ES-I3 (cell line): ENCODE measurements around the gene GNPNAT1.

Source experiments
- H3K36me3 ChIP-seq: 2 replicates; pipeline ENCODE4 v1.6.1; 2013; ENCODE audit warnings: mild to moderate bottlenecking, low read length, control low read depth, moderate library complexity; ENCODE audit not compliant: insufficient read depth
- H3K4me1 ChIP-seq: 2 replicates; pipeline ENCODE4 v1.6.1; 2013; ENCODE audit warnings: mild to moderate bottlenecking, control low read depth, low read length; ENCODE audit not compliant: insufficient read depth
- H3K9ac ChIP-seq: 2 replicates; pipeline ENCODE4 v1.6.1; 2013; ENCODE audit warnings: low read depth, mild to moderate bottlenecking, low read length, moderate library complexity
- H3K9me3 ChIP-seq: 2 replicates; pipeline ENCODE4 v1.6.1; 2013; ENCODE audit warnings: mild to moderate bottlenecking, low read length, moderate library complexity; ENCODE audit not compliant: control insufficient read depth, insufficient read depth

Gene GNPNAT1

GRCh38 chr14:52802597-52802996, 11.2 kb upstream of the GNPNAT1 start:
- Histone ChIP-seq H3K9ac (no peak overlapping the region), H3K36me3 (no peaks in the 10 kb centered on the region), H3K9me3 (no peaks in the 10 kb centered on the region), H3K4me1 (no peaks in the 10 kb centered on the region)

DNA sequence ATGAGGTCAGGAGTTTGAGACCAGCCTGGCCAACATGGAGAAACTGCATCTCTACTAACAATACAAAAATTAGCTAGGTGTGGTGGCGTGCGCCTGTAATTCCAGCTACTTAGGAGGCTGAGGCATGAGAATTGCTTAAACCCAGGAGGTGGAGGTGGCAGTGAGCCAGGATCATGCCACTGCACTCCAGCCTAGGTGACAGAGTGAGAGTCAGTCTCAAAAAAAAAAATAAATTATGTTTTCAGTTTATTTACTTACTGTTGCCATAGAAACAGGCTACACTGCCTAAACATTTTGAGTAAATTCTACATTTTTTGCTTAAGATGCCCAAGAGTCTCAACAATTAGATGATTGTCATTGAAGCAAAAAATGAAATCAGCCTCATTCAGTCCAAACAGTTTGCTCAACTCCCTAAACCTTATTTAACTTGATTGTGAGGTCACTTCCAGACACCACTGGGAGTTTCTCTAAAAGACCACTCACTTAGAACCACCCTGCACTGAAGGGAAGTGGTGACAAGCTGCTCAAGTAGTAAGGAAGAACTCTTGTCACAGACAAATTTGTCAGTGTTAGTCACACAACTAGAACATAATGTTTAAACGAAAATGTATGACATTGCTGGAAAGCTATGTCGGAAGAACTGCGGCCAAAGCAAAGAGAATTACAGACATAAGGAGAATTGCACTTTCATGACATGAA, 9.8 kb upstream of the GNPNAT1 start:
- H3K36me3 ChIP-seq: no peaks in the 10 kb centered on the region
- no peaks in the 10 kb centered on the region for H3K9me3 ChIP-seq
- H3K9ac ChIP-seq: no peak overlapping the region
- H3K4me1 ChIP-seq: no peaks in the 10 kb centered on the region

DNA sequence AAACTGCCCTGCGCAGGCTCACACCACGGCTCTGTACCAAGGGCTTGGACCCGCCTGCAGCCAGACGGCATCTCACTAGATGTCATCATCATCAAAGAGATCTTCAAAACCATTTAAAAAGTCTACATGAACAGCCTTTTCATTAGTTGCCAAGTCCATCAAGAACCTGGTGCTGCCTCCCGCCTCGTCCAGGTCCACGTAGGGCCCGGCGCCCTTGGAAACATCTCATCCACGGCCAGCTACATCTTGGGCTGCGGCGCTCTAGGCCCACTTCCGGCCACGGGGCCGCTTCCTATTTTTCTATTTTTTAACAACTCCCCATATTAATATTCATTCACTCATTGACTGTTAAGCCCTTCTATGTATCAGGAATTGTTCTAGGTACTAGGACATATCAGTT, 7.4 kb upstream of the GNPNAT1 start:
- Histone ChIP-seq H3K9me3 (no peaks in the 10 kb centered on the region), H3K9ac (no peak overlapping the region), H3K4me1 (no peaks in the 10 kb centered on the region), H3K36me3 (no peaks in the 10 kb centered on the region)

GRCh38 chr14:52797653-52798052, 6.2 kb upstream of the GNPNAT1 start:
- H3K36me3 ChIP-seq: no peaks in the 10 kb centered on the region
- H3K4me1 ChIP-seq: no peaks in the 10 kb centered on the region
- H3K9ac ChIP-seq: no peak overlapping the region
- no peaks in the 10 kb centered on the region for H3K9me3 ChIP-seq

- no peaks in the 10 kb centered on the region for H3K36me3 ChIP-seq
- no peaks in the 10 kb centered on the region for H3K9me3 ChIP-seq
- H3K4me1 ChIP-seq: no peaks in the 10 kb centered on the region
- H3K9ac ChIP-seq: no peak overlapping the region
Measured at GRCh38 chr14:52793061-52793460, 1.7 kb upstream of the GNPNAT1 start.

DNA sequence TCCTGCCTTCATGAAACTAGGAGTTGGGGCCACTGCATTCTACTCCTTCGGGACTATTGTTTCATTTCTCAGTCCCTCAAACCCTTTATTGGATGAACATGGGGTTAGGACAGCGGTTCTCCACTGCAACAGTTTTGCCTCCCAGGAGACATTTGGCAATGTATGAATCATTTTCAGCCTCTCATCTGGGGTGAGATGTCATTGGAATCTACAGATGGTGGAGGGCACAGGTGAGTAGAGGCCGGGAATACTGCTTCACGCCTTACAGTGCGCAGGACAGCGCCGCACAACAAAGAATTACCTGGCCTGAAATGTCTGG, 649 bp upstream of the GNPNAT1 start:
- H3K36me3 ChIP-seq: no peaks in the 10 kb centered on the region
- H3K9ac ChIP-seq: peak overlapping the region; percentile 76
- no peaks in the 10 kb centered on the region for H3K4me1 ChIP-seq
- no peaks in the 10 kb centered on the region for H3K9me3 ChIP-seq

DNA sequence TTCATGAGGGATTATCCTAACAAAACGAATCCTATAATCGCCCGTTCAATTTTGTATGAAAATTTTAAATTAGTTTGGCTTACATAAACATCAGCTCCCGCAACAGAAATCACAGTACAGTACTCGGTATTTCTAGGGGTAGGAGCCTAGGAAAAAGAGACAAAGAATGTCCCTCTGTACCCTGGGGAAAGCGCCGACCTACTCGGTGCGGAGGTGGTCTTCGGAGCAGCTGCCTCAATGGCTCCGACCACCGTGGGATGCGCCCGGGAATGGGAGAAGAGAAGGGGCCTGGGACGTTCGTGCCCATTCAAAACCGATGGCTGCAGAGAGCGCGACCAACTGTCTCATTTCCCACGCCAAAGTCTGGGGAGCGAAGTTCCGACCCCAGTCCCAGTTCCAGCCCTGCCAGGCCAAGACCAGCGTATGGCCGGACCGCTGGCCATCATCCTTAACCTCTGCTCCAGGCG, 618 bp downstream of the GNPNAT1 start:
- H3K9ac ChIP-seq: peak overlapping the region; percentile 63
- no peaks in the 10 kb centered on the region for H3K36me3 ChIP-seq
- H3K4me1 ChIP-seq: no peaks in the 10 kb centered on the region
- H3K9me3 ChIP-seq: no peaks in the 10 kb centered on the region

DNA sequence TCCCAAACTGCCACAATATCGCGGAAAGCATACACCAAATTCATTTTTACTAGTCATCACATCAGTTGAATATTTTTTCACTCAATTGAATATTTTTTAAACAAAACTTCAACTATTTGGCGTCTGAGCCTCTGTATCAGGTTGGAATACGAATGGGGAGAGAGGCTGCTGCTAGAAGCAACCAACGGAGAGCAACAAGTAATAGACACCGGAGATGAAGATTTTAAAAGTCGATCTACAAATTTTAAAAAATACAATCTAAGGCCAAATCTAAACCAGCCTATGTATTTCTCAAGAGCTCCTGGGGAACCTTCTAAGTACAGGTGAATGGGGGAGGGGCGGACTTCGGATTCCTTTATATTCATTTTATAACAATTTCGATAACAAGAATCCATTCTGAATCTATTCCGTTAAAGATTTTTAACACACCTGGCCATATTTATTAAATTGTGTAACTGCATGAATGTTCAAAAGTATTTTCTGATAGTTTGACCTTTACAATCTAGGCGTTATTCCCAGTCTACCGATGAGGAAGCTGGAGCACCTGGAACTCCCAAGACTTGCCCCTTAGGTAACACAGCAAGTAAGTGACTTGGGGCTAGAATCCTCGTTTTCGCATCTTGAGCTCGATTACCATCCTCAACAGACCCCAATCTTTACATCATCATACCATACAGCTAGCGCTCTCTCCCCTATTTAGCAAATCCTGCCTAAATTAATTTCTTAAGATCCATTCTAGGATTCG, 1.2 kb downstream of the GNPNAT1 start:
- no peaks in the 10 kb centered on the region for H3K9me3 ChIP-seq
- H3K4me1 ChIP-seq: no peaks in the 10 kb centered on the region
- no peaks in the 10 kb centered on the region for H3K36me3 ChIP-seq
- H3K9ac ChIP-seq: peak overlapping the region; percentile 63

- H3K36me3 ChIP-seq: no peaks in the 10 kb centered on the region
- no peaks in the 10 kb centered on the region for H3K4me1 ChIP-seq
- no peaks in the 10 kb centered on the region for H3K9me3 ChIP-seq
- H3K9ac ChIP-seq: no peak overlapping the region
Measured at GRCh38 chr14:52789118-52789517, 2.3 kb downstream of the GNPNAT1 start.

DNA sequence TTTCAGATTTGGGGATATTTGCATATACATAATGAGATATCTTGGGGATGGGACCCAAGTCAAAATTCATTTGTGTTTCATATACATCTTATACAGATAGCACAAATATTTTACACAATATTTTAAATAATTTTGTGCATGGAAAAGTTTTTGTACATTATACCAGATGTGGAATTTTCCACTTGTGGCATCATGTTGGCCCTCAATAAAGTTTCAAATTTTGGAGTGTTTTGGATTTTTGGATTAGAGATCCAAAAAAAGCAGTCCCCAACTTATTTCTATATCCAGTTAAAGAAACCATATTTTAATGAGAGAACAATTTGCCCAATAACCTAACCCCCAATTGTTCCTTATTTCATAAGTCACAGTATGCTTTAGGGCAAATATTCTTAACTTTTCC, 4.5 kb downstream of the GNPNAT1 start:
- H3K9me3 ChIP-seq: no peaks in the 10 kb centered on the region
- no peak overlapping the region for H3K9ac ChIP-seq
- no peaks in the 10 kb centered on the region for H3K4me1 ChIP-seq
- H3K36me3 ChIP-seq: no peaks in the 10 kb centered on the region

DNA sequence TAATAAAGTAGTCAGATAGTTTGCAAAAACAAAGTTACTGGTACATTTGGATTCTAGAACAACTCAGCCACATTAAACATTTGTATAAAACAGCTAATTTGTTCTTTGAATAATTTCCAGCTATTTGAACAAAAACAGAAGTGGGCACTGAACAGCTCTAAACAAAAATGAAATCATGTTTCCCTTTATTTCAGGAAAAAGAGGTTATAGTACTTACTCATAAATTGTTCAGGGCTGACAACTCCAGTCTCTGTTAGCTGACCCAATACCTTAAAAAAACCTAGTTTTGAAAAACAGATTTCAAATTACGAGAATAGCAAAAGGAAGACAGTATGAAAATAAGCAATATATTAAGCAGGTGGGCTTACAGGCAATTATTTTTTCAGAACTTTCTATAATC, 8.2 kb downstream of the GNPNAT1 start:
- H3K36me3 ChIP-seq: no peaks in the 10 kb centered on the region; the same call in 1 of the 2 replicates

GRCh38 chr14:52781629-52782028, 9.8 kb downstream of the GNPNAT1 start:
- Histone ChIP-seq H3K9ac (no peak overlapping the region), H3K9me3 (no peaks in the 10 kb centered on the region), H3K36me3 (no peaks in the 10 kb centered on the region; the same call in 1 of the 2 replicates), H3K4me1 (no peaks in the 10 kb centered on the region)

More for the DNA sequence above, 8.2 kb downstream of the GNPNAT1 start:
- Histone ChIP-seq H3K9me3 (no peaks in the 10 kb centered on the region), H3K4me1 (no peaks in the 10 kb centered on the region), H3K9ac (no peak overlapping the region)

DNA sequence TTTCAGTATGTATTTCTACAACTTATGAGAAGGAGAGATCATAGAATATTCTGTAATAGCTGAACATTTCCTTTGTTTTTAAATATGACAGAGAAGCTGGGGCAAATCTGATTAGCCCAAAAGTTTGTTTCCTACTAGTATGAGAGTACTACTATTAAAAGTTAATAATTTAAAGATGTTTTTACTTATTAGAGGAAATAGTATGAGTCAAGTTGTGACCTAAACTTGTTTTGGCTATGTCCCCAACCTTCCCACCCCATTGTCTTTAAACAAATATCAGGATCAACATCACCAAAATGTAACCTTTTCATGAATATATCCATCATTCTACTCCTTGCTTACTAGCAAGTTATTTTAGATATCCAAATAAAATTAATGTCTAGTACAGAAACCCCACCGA, 10.5 kb downstream of the GNPNAT1 start:
- H3K4me1 ChIP-seq: no peaks in the 10 kb centered on the region

DNA sequence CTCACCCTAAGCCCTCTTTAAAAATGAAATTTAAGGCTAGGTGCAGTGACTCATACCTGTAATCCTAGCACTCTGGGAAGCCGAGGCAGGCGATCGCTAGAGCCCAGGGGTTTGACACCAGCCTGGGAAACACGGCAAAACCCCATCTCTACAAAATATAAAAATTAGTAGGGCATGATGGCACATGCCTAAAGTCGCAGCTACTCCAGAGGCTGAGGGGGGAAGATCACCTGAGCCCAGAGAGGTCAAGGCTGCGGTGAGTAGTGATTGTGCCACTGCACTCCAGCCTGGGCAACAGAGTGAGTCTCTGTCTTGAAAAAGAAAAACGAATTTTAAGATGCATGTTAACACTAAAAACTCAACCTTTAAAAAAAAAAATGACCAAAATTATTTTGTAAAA, 12.7 kb downstream of the GNPNAT1 start:
- Histone ChIP-seq H3K9me3 (no peaks in the 10 kb centered on the region), H3K4me1 (no peaks in the 10 kb centered on the region), H3K9ac (no peak overlapping the region), H3K36me3 (no peaks in the 10 kb centered on the region; the same call in none of the 2 replicates)

More for the DNA sequence above, 10.5 kb downstream of the GNPNAT1 start:
- Histone ChIP-seq H3K36me3 (no peaks in the 10 kb centered on the region; the same call in 1 of the 2 replicates), H3K9ac (no peak overlapping the region), H3K9me3 (no peaks in the 10 kb centered on the region)

DNA sequence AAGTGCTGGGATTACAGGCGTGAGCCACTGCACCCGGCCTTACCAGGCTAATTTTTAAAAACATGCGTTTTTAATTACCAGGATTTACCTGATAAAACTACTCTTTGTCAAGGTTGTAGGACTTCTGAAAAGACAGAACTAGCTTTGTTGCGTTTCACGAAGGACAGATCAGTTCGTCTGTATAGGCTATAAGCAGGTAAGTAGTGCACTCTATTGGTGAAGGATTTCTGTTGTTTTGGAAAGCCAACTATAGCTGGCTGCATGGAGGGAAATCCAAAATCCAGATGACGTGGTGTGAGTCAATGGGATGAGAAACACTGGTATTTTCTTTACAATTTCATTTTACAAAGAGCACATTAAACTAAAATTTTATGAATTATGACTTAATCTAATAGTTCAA, 14.6 kb downstream of the GNPNAT1 start:
- no peaks in the 10 kb centered on the region for H3K4me1 ChIP-seq
- H3K9me3 ChIP-seq: no peaks in the 10 kb centered on the region
- no peaks in the 10 kb centered on the region; the same call in none of the 2 replicates for H3K36me3 ChIP-seq
- H3K9ac ChIP-seq: no peak overlapping the region
